HepG2 (cell line): ENCODE data around the gene GLB1L. TPM values are rescaled to one million over a fixed set of nuclear protein-coding genes. Genes with fewer than 3 reads are reported as not detected.

ENCODE experiments used
- GABPA ChIP-seq, 2 experiments: IDR thresholded peaks; 2 replicates each; pipeline ENCODE4 v1.6.1; 2011 to 2016; ENCODE audit warnings: low read depth in 2 of 2, low read length in 1 of 2, missing biosample characterization in 1 of 2, missing genetic modification characterization in 1 of 2
- HOXA7 ChIP-seq: sonication (generic); formaldehyde crosslinking; IDR thresholded peaks from 2 replicates; pipeline ENCODE4 v1.8.1; 2022; ENCODE audit warnings: mild to moderate bottlenecking, missing genetic modification reagents, moderate library complexity
- KLF11 ChIP-seq: IDR thresholded peaks from 2 replicates; pipeline ENCODE4 v1.6.1; 2016; ENCODE audit warnings: missing compliant biosample characterization
- SMYD3 ChIP-seq: sonication (generic); formaldehyde crosslinking; IDR thresholded peaks from 2 replicates; pipeline ENCODE4 v1.8.1; 2023; ENCODE audit warnings: mild to moderate bottlenecking, missing genetic modification reagents
- SRY ChIP-seq: sonication (generic); formaldehyde crosslinking; IDR thresholded peaks from 2 replicates; pipeline ENCODE4 v1.8.0; 2022; ENCODE audit warnings: mild to moderate bottlenecking, missing genetic modification reagents
- TAF1 ChIP-seq: sonication (generic); formaldehyde crosslinking; IDR thresholded peaks from 2 replicates; pipeline ENCODE4 v1.4.0; 2020; ENCODE audit warnings: missing genetic modification reagents
- XRCC5 ChIP-seq: fragments of 200-400 bp; formaldehyde crosslinking; optimal IDR thresholded peaks from 2 replicates; pipeline ENCODE3; 2017; ENCODE audit warnings: mild to moderate bottlenecking, low read length
- ZNF20 ChIP-seq: sonication (generic); formaldehyde crosslinking; IDR thresholded peaks from 2 replicates; pipeline ENCODE4 v1.4.0; 2020; ENCODE audit warnings: mild to moderate bottlenecking, moderate library complexity, missing genetic modification reagents
- ZNF430 ChIP-seq: sonication (generic); formaldehyde crosslinking; IDR thresholded peaks from 2 replicates; pipeline ENCODE4 v1.9.0; 2021; ENCODE audit warnings: mild to moderate bottlenecking, missing genetic modification reagents
- ZXDC ChIP-seq: sonication (generic); formaldehyde crosslinking; IDR thresholded peaks from 2 replicates; pipeline ENCODE4 v1.5.0; 2020; ENCODE audit warnings: mild to moderate bottlenecking, missing genetic modification reagents
- polyA plus RNA-seq, 8 experiments: library from polyadenylated mRNA; depleted of rRNA in 3 of 8; stranded (reverse) in 7 of 8; unstranded in 1 of 8; fragments of >200 nt; fragmentation: Illumina TruSeq in 4 of 8; extraction: Trizol in 4 of 8; gene quantifications; 2 replicates each; pipeline versions ENCODE4 v1.2.1 to v1.2.3, GENCODE V29; 2011 to 2016; ENCODE audit warnings: low read depth in 4 of 8, missing spikeins in 1 of 8, mixed read lengths in 1 of 8; ENCODE audit not compliant: insufficient read depth in 1 of 8
- total RNA-seq, 5 experiments: library from RNA; depleted of rRNA; stranded (reverse); fragments of >200 nt; fragmentation: Illumina TruSeq; extraction: Trizol; gene quantifications; 2 replicates each; pipeline ENCODE4 v1.2.3, GENCODE V29; 2016; ENCODE audit warnings: low read depth in 1 of 5
- TF ChIP-seq, protein P1 (sequence below): sonication (generic); formaldehyde crosslinking; IDR thresholded peaks from 2 replicates; pipeline ENCODE4 v1.4.0; 2020; ENCODE audit warnings: low read depth, missing genetic modification reagents
- TF ChIP-seq, protein P2 (sequence below): sonication (generic); formaldehyde crosslinking; IDR thresholded peaks from 2 replicates; pipeline ENCODE4 v1.5.0; 2020; ENCODE audit warnings: missing genetic modification reagents
- TF ChIP-seq, protein P3 (sequence below): sonication (generic); formaldehyde crosslinking; IDR thresholded peaks from 2 replicates; pipeline ENCODE4 v1.4.0; 2020; ENCODE audit warnings: missing genetic modification reagents, borderline replicate concordance
- TF ChIP-seq, protein P4 (sequence below): sonication (generic); formaldehyde crosslinking; IDR thresholded peaks from 2 replicates; pipeline ENCODE4 v1.5.1; 2020; ENCODE audit warnings: missing genetic modification reagents, mild to moderate bottlenecking, borderline replicate concordance
- TF ChIP-seq, protein P5 (sequence below): sonication (generic); formaldehyde crosslinking; IDR thresholded peaks from 2 replicates; pipeline ENCODE4 v1.5.0; 2020; ENCODE audit warnings: missing genetic modification reagents

Gene GLB1L
- total and polyA plus RNA-seq, 2 of the 13 experiments (the other 11 are each of a cell fraction or from before 2014, with no cell fraction given), result 6.8 to 7.3 TPM

GRCh38 chr2:219245148-219245898 lies at the start of gene GLB1L, which contains the start of gene STK16 (continued):
- TF ChIP-seq, protein P1, sequence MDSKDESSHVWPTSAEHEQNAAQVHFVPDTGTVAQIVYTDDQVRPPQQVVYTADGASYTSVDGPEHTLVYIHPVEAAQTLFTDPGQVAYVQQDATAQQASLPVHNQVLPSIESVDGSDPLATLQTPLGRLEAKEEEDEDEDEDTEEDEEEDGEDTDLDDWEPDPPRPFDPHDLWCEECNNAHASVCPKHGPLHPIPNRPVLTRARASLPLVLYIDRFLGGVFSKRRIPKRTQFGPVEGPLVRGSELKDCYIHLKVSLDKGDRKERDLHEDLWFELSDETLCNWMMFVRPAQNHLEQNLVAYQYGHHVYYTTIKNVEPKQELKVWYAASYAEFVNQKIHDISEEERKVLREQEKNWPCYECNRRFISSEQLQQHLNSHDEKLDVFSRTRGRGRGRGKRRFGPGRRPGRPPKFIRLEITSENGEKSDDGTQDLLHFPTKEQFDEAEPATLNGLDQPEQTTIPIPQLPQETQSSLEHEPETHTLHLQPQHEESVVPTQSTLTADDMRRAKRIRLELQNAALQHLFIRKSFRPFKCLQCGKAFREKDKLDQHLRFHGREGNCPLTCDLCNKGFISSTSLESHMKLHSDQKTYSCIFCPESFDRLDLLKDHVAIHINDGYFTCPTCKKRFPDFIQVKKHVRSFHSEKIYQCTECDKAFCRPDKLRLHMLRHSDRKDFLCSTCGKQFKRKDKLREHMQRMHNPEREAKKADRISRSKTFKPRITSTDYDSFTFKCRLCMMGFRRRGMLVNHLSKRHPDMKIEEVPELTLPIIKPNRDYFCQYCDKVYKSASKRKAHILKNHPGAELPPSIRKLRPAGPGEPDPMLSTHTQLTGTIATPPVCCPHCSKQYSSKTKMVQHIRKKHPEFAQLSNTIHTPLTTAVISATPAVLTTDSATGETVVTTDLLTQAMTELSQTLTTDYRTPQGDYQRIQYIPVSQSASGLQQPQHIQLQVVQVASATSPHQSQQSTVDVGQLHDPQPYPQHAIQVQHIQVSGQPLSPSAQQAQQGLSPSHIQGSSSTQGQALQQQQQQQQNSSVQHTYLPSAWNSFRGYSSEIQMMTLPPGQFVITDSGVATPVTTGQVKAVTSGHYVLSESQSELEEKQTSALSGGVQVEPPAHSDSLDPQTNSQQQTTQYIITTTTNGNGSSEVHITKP, result peak; percentile 83
- TF ChIP-seq ZXDC (peak; percentile 94), SRY (CRISPR knock-in tag) (peak; percentile 96; the same call in 1 of the 2 replicates), GABPA (IDR thresholded peaks at IDR 0.05; ENCODE audit: low read depth, low read length) (no peak), GABPA (CRISPR knock-in tag; IDR thresholded peaks at IDR 0.05; ENCODE audit: low read depth) (peak; percentile 99), ZNF20 (CRISPR knock-in tag) (no peak), HOXA7 (CRISPR knock-in tag) (no peak), ZNF430 (CRISPR knock-in tag) (peak; percentile 91), XRCC5 (peak; percentile 81), TAF1 (CRISPR knock-in tag) (peak; percentile 96), SMYD3 (no peak), KLF11 (CRISPR knock-in tag) (peak; percentile 88; the same call in 1 of the 2 replicates)
- TF ChIP-seq, protein P2, sequence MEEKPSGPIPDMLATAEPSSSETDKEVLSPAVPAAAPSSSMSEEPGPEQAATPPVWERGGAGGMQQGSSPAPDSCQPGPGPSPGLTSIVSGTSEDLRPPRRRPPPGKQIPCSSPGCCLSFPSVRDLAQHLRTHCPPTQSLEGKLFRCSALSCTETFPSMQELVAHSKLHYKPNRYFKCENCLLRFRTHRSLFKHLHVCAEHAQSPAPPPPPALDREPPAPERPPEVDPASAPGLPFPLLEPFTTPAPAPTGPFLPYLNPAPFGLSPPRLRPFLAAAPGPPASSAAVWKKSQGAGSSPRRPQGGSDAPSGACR (CRISPR knock-in tag), result no peak; the same call in 1 of the 2 replicates
- TF ChIP-seq, protein P3, sequence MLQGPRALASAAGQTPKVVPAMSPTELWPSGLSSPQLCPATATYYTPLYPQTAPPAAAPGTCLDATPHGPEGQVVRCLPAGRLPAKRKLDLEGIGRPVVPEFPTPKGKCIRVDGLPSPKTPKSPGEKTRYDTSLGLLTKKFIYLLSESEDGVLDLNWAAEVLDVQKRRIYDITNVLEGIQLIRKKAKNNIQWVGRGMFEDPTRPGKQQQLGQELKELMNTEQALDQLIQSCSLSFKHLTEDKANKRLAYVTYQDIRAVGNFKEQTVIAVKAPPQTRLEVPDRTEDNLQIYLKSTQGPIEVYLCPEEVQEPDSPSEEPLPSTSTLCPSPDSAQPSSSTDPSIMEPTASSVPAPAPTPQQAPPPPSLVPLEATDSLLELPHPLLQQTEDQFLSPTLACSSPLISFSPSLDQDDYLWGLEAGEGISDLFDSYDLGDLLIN (CRISPR knock-in tag), result peak; percentile 86; the same call in 1 of the 2 replicates
- TF ChIP-seq, protein P4, sequence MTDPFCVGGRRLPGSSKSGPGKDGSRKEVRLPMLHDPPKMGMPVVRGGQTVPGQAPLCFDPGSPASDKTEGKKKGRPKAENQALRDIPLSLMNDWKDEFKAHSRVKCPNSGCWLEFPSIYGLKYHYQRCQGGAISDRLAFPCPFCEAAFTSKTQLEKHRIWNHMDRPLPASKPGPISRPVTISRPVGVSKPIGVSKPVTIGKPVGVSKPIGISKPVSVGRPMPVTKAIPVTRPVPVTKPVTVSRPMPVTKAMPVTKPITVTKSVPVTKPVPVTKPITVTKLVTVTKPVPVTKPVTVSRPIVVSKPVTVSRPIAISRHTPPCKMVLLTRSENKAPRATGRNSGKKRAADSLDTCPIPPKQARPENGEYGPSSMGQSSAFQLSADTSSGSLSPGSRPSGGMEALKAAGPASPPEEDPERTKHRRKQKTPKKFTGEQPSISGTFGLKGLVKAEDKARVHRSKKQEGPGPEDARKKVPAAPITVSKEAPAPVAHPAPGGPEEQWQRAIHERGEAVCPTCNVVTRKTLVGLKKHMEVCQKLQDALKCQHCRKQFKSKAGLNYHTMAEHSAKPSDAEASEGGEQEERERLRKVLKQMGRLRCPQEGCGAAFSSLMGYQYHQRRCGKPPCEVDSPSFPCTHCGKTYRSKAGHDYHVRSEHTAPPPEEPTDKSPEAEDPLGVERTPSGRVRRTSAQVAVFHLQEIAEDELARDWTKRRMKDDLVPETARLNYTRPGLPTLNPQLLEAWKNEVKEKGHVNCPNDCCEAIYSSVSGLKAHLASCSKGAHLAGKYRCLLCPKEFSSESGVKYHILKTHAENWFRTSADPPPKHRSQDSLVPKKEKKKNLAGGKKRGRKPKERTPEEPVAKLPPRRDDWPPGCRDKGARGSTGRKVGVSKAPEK (CRISPR knock-in tag), result peak; percentile 91; the same call in 1 of the 2 replicates
- TF ChIP-seq, protein P5, sequence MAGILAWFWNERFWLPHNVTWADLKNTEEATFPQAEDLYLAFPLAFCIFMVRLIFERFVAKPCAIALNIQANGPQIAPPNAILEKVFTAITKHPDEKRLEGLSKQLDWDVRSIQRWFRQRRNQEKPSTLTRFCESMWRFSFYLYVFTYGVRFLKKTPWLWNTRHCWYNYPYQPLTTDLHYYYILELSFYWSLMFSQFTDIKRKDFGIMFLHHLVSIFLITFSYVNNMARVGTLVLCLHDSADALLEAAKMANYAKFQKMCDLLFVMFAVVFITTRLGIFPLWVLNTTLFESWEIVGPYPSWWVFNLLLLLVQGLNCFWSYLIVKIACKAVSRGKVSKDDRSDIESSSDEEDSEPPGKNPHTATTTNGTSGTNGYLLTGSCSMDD (CRISPR knock-in tag), result 0 out of 2 replicates have a peak, but pooled peaks have one; percentile 61
